GM15510 (cell line): ENCODE measurements around the gene C16orf87.

Experiments used
- POLR2A ChIP-seq: IDR thresholded peaks from 3 replicates; pipeline ENCODE4 v1.6.1; 2011; ENCODE audit warnings: borderline replicate concordance; ENCODE audit not compliant: insufficient read length; ENCODE audit errors: extremely low read depth

The C16orf87 gene, protein sequence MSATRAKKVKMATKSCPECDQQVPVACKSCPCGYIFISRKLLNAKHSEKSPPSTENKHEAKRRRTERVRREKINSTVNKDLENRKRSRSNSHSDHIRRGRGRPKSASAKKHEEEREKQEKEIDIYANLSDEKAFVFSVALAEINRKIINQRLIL

DNA sequence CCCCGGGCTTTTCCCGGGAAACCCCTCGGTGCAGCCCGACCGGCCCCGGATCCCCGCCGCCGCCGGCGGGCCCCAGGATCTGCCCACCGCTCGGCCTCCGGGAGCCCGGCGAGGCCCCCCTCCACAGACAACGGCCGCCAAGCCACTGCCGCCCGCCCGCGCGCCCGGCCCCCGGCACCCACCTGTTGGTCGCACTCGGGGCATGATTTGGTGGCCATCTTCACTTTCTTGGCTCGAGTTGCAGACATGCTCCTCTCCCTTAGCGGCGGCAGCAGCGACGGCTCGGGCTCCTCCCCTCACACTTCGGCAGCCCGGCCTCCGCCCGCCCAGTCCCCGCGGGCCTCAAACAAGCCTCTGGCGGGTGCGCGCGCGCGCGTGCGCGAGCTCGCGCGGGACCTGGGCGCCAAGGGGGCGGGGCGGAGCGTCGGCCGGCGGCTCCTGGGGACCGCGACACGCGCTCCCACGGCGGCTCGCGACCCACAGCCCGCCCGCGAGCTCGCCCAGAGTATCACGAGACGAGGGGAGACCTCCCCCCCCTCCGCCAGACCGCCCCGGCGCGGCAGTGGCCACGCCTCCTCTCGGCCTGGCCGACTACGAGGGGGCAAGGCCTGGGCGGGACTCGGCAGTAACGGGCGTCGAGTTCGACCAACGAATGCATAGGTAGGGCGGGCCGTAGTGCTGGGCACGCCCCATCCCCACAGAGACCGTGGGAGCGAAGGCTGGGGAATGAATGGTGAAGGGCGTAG is at the start of gene C16orf87:
Gene C16orf87 (minus strand): TSS at position 279 of the 746 bp plus-strand sequence. CDS start 31 bp downstream, at position 248.
- peak; percentile 72 for TF ChIP-seq POLR2A

GRCh38 chr16:46875243-46875642 is 44.3 kb upstream of the C16orf87 start:
- no peak for TF ChIP-seq POLR2A

- no peak for TF ChIP-seq POLR2A
Observed at GRCh38 chr16:46873201-46873600, 42.2 kb upstream of the C16orf87 start.

- TF ChIP-seq POLR2A: no peak
Observed at GRCh38 chr16:46871597-46871996, 40.6 kb upstream of the C16orf87 start.

GRCh38 chr16:46866286-46866685 is 35.3 kb upstream of the C16orf87 start:
- no peak for TF ChIP-seq POLR2A

GRCh38 chr16:46862555-46863447 is 31.8 kb upstream of the C16orf87 start:
- no peak for TF ChIP-seq POLR2A

DNA sequence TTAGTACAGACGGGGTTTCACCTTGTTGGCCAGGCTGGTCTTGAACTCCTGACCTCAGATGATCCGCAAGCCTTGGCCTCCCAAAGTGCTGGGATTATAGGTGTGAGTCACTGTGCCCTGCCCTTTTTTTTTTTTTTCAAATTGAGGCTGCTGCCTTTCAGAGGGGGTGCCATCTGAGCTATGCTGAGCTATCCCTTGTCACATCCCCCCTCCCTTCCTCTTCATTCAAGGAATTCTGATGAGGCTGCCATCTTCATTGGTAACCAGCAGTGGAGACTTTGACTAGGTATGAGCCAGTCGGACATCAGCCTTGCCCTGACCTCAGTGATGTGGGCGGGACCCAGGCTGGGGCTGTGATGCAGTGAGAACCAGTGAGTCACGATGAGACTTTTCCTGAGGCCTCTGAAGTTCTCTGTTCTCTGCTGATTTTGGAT is 28.8 kb upstream of the C16orf87 start:
- no peak for TF ChIP-seq POLR2A

DNA sequence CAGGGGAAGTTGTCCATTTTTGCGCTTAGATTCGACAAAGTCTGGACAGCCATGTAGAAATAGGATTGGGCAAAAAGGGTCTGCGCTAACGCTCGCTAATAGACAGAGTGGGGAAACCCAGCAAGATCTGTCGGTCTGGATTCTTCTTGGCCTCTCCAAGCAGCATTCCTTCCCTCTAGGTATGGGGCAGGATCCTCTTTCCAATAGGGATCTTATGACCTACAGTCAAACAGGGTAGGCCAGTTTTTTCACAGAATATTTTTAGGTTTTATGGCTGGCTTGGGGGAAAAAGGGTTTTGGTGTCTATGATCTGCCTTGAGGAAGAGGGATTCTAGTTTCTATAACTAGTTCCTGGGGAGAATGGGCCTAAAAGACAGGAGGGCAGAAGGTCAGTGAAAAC is 27.2 kb upstream of the C16orf87 start:
- no peak for TF ChIP-seq POLR2A

DNA sequence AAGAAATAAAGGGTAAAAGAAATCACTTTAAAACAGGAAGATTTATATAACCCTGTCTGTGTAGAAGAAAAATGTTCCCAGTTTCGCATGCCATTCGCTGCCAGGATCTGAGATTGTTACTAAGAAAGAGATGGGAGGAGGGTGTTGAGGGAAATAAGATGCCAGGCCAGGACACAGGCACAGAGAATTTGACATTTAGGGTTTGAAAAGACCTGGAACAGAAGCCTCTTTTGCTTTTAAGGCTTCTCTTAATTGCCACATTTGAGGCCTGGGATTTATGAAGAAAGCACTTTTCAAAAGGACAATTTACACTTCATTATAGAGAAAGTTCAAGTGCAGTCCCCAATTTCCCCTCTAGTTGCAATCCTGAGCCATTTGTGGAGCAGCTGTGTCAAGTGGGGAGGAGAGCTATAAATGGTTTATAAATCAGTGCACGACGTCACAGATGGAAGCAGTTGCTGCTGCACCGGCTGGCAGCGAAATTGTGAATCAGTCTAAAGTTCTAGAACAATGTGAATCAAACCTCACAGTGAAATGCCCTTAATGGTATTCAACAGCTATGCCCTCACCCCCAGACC is 26.5 kb upstream of the C16orf87 start:
- TF ChIP-seq POLR2A: no peak

DNA sequence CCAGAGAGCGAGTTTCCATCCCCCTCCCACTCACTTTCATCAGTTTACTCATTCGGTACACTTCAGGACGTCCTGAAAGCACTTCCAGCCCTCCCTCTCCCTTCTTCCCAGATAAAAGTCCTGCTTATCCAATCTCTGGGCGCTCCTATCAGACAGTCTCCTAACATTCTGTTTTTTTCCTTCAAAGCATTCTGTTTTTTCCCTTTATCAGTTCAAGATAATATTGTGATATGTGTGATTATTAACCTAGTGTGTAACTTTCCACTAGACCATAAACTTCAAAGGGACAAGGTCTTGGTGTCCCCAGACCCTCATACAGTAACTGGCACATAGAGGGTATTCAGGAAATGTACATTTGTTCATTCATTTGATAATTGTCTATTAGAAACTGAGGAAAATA is 24.4 kb upstream of the C16orf87 start:
- no peak for TF ChIP-seq POLR2A

DNA sequence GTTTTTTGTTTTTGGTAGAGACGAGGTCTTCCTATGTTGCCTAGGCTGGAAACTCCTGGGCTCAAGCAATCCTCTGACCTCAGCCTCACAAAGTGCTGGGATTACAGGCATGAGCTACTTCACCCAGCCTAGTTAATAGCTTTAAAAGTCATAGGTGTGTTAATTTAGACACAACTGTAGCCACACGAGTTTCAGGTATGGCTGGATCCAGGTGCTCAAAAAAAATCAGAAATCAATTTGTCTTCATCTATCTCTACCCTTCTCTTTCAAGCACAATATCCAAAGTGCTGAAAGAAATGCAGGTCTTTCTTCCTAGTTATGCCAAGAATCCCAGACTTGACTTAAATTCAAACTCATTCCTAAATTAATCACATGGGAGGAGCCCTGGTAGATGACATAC is 23.9 kb upstream of the C16orf87 start:
- TF ChIP-seq POLR2A: no peak

- TF ChIP-seq POLR2A: no peak
Observed at GRCh38 chr16:46853713-46854443, 22.9 kb upstream of the C16orf87 start.

DNA sequence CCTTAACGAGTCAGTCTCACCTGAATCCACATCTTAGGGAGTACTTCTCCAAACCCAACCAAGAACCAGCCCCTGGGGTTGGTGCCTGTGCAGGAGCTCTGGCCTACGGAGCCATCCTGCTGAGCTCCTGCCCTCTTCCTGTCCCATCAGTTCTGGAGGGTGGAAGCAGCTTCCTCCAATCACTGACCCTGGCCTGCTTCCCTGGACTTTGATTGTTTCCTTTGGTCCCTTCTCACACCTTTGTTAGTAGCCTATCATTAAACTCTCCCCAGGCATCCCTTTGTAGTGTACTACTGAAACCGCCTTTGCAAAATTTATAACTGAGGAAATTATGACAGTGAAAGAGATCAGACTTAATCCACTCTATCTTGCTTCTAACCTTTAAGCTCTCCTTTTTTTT is 21.1 kb upstream of the C16orf87 start:
- TF ChIP-seq POLR2A: no peak

DNA sequence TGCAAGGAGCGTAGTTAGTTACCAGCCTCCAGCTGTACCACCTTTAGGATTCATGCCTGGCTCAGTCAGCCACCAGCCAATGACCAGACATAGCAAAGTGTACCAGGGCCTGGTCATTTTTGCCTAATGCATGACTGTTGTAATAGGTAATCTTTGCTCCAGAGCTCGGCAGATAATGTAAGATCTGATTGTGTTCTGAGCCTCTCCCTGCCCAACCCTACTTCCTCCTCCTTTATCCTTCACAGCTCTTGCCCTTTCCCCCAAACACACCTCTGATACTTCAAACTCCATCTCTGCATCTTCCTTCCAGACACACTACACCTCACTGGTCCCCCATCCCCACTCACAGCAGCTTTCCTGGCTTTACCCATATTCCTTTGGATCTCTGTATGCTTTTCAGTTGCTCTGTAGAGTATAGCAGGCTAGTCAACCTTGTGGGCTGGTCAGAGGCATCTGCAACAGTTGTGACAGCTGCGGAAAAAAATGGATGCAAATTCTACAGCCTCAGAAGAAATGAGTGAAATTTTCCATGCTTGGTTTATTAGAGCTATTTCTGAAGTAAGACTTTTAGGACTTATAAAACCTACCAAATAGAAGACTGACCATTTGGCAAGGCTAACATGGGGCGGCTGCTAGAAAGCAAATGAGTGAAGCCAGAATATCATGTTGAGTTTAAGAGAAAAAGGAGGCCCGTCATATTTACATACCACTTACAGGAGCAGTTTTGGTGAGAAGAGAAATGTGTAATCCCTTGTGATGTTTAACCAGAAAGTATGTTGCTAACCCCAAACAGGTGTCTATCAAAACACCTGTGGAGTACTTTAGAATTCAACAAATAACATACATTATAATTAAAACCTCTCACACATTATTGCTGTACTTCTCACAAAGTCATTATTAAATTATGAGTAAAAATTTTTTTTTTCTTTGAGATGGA is 19.9 kb upstream of the C16orf87 start:
- TF ChIP-seq POLR2A: no peak
